HCT116 (cell line): Measurements from ENCODE around the gene SMAD9. TPM values are rescaled to one million over a fixed set of nuclear protein-coding genes. Genes with fewer than 3 reads are reported as not detected.

Experiments used
- ATAC-seq: fragments of 200-7000 bp; cut with Tn5 transposase; 2 replicates; pipeline ENCODE4 v1.9.1; 2020; ENCODE audit warnings: mild to moderate bottlenecking, moderate library complexity
- BruUV-seq: library from RNA; stranded (reverse); fragments of 400-500 nt; replicated peaks from 2 replicates; lab custom pipeline; 2021; lab: Mats Ljungman, UMichigan
- CTCF ChIA-PET: fragments of 300-600 bp; sonication (Branson Sonifier 250); formaldehyde crosslinking; loops from one replicate; lab custom pipeline; 2021; ENCODE audit warnings: antibody characterized with exemption; lab: Charles Lee
- POLR2A ChIA-PET: fragments of 300-600, 350-600 bp; sonication (Branson Sonifier 250); formaldehyde crosslinking; loops from one replicate; lab custom pipeline; 2021; ENCODE audit warnings: antibody characterized with exemption; lab: Charles Lee
- RAD21 ChIA-PET, 2 experiments: fragments of 300-600 bp; sonication (Branson Sonifier 250); formaldehyde crosslinking; loops; one replicate each; lab custom pipeline; 2023; ENCODE audit warnings: low total read pairs in 2 of 2; ENCODE audit not compliant: uncharacterized antibody in 2 of 2, unreplicated experiment in 2 of 2, low non-redundant PET in 1 of 2; lab: Charles Lee
- DNase-seq: peaks from one replicate; pipeline ENCODE4 v3.0.0-alpha.2; 2010; ENCODE audit warnings: low read depth, low spot score
- H2AFZ ChIP-seq: fragments of 200-600 bp; shearing (Covaris generic), sonication (generic); 2 replicates; pipeline ENCODE4 v1.6.1; 2017; ENCODE audit warnings: low read depth, mixed run types, mixed read lengths, antibody characterized with exemption, low read length; ENCODE audit not compliant: poor library complexity, severe bottlenecking
- H3K27ac ChIP-seq: 2 replicates; pipeline ENCODE4 v1.5.1; 2012; ENCODE audit warnings: low read depth, low read length
- H3K27me3 ChIP-seq: fragments of 200-600 bp; sonication (generic); 2 replicates; pipeline ENCODE4 v1.6.1; 2016; ENCODE audit warnings: mixed run types, low read length, mixed read lengths; ENCODE audit not compliant: insufficient read depth
- H3K36me3 ChIP-seq, 2 experiments: fragments of 200-500 bp in 1 of 2; fragments of 200-600 bp in 1 of 2; sonication (Bioruptor generic) in 1 of 2; sonication (generic) in 1 of 2; 2 replicates each; pipeline versions ENCODE4 v1.5.1 to v1.6.1; 2014 to 2016; ENCODE audit warnings: low read length in 2 of 2, inconsistent platforms in 1 of 2, mixed read lengths in 1 of 2, mixed run types in 1 of 2; ENCODE audit not compliant: insufficient read depth in 2 of 2, control insufficient read depth in 1 of 2
- H3K4me1 ChIP-seq, 2 experiments: fragments of 200-600 bp in 1 of 2; sonication (generic) in 1 of 2; 2 replicates each; pipeline versions ENCODE4 v1.5.1 to v1.6.1; 2012 to 2017; ENCODE audit warnings: low read length in 2 of 2, inconsistent platforms in 1 of 2, mild to moderate bottlenecking in 1 of 2, mixed read lengths in 1 of 2, mixed run types in 1 of 2, moderate library complexity in 1 of 2; ENCODE audit not compliant: insufficient read depth in 2 of 2, control insufficient read depth in 1 of 2
- H3K4me2 ChIP-seq: fragments of 200-600 bp; sonication (generic); 2 replicates; pipeline ENCODE4 v1.6.1; 2017; ENCODE audit warnings: mixed run types, low read length, mixed read lengths
- H3K4me3 ChIP-seq, 2 experiments: fragments of 200-600 bp in 1 of 2; sonication (generic) in 1 of 2; replicated peaks in 1 of 2; 2 replicates each; pipeline ENCODE4 v1.5.1; 2011 to 2016; ENCODE audit warnings: low read length in 2 of 2, control low read depth in 1 of 2, low read depth in 1 of 2, mild to moderate bottlenecking in 1 of 2, mixed read lengths in 1 of 2, mixed run types in 1 of 2
- H3K79me2 ChIP-seq: fragments of 200-600 bp; sonication (generic); 2 replicates; pipeline ENCODE4 v1.6.1; 2017; ENCODE audit warnings: mild to moderate bottlenecking, mixed run types, low read length, moderate library complexity, mixed read lengths; ENCODE audit not compliant: insufficient read depth
- H3K9ac ChIP-seq: fragments of 200-600 bp; sonication (generic); 2 replicates; pipeline ENCODE4 v1.6.1; 2016; ENCODE audit warnings: low read length, mixed read lengths
- H3K9me2 ChIP-seq: fragments of 200-600 bp; sonication (generic), shearing (Covaris generic); 2 replicates; pipeline ENCODE4 v1.6.1; 2017; ENCODE audit warnings: mixed run types, mild to moderate bottlenecking, moderate library complexity; ENCODE audit not compliant: insufficient read depth
- H3K9me3 ChIP-seq, 2 experiments: fragments of 200-500 bp in 1 of 2; fragments of 200-600 bp in 1 of 2; sonication (Bioruptor generic) in 1 of 2; sonication (generic) in 1 of 2; 2 replicates each; pipeline ENCODE4 v1.6.1; 2014 to 2017; ENCODE audit warnings: low read length in 2 of 2, mixed read lengths in 2 of 2, inconsistent platforms in 1 of 2, low read depth in 1 of 2, mild to moderate bottlenecking in 1 of 2, mixed run types in 1 of 2, moderate library complexity in 1 of 2; ENCODE audit not compliant: control insufficient read depth in 1 of 2, insufficient read depth in 1 of 2
- H4K20me1 ChIP-seq: fragments of 200-600 bp; sonication (generic), shearing (Covaris generic); 2 replicates; pipeline ENCODE4 v1.6.1; 2017; ENCODE audit warnings: mixed run types, mild to moderate bottlenecking, moderate library complexity; ENCODE audit not compliant: insufficient read depth
- CBX3 ChIP-seq: IDR thresholded peaks from 2 replicates; pipeline ENCODE4 v1.6.1; 2012; ENCODE audit warnings: low read depth
- CEBPB ChIP-seq: IDR thresholded peaks from 2 replicates; pipeline ENCODE4 v1.6.1; 2012; ENCODE audit warnings: low read depth
- EGR1 ChIP-seq: IDR thresholded peaks from 2 replicates; pipeline ENCODE4 v1.6.1; 2012; ENCODE audit warnings: low read depth
- ELF1 ChIP-seq: IDR thresholded peaks from 2 replicates; pipeline ENCODE4 v1.6.1; 2012; ENCODE audit warnings: low read depth, borderline replicate concordance
- EZH2 ChIP-seq: fragments of 200-600 bp; sonication (generic); IDR thresholded peaks from 2 replicates; pipeline ENCODE4 v1.6.1; 2017; ENCODE audit warnings: antibody characterized with exemption, mixed run types
- EZH2phosphoT487 ChIP-seq: fragments of 200-600 bp; IDR thresholded peaks from 2 replicates; pipeline ENCODE4 v1.6.1; 2018; ENCODE audit warnings: antibody characterized with exemption, borderline replicate concordance
- FOSL1 ChIP-seq: IDR thresholded peaks from 2 replicates; pipeline ENCODE4 v1.6.1; 2012; ENCODE audit warnings: low read depth
- JUND ChIP-seq: IDR thresholded peaks from 2 replicates; pipeline ENCODE4 v1.6.1; 2012
- POLR2A ChIP-seq: IDR thresholded peaks from 2 replicates; pipeline ENCODE4 v1.7.0; 2011; ENCODE audit warnings: borderline replicate concordance; ENCODE audit not compliant: insufficient read depth, insufficient read length; ENCODE audit errors: extremely low read depth
- POLR2AphosphoS5 ChIP-seq: IDR thresholded peaks from 2 replicates; pipeline ENCODE4 v1.6.1; 2011; ENCODE audit warnings: mild to moderate bottlenecking, low read depth, low read length, moderate library complexity
- RAD21 ChIP-seq: IDR thresholded peaks from 2 replicates; pipeline ENCODE4 v1.6.1; 2012; ENCODE audit warnings: low read depth, mild to moderate bottlenecking
- SIN3A ChIP-seq: IDR thresholded peaks from 2 replicates; pipeline ENCODE4 v1.6.1; 2012; ENCODE audit warnings: low read depth
- SRF ChIP-seq: IDR thresholded peaks from 2 replicates; pipeline ENCODE4 v1.6.1; 2012; ENCODE audit warnings: low read depth
- TCF7L2 ChIP-seq: IDR thresholded peaks from 2 replicates; pipeline ENCODE4 v1.7.0; 2011; ENCODE audit warnings: borderline replicate concordance, inconsistent platforms; ENCODE audit not compliant: insufficient read depth, insufficient read length; ENCODE audit errors: extremely low read depth
- YY1 ChIP-seq: IDR thresholded peaks from 2 replicates; pipeline ENCODE4 v1.6.1; 2011; ENCODE audit warnings: low read length, low read depth, moderate library complexity, mild to moderate bottlenecking; ENCODE audit not compliant: insufficient replicate concordance; ENCODE audit errors: extremely low read depth
- ZFX ChIP-seq: fragments of 450-650 bp; IDR thresholded peaks from 2 replicates; pipeline ENCODE4 v1.6.1; 2017
- ZNF274 ChIP-seq: fragments of 200-500 bp; sonication (Bioruptor generic); IDR thresholded peaks from 2 replicates; pipeline ENCODE4 v1.6.1; 2014; ENCODE audit warnings: mild to moderate bottlenecking, low read depth, low read length, inconsistent platforms
- intact Hi-C: fragments of 100-400 bp; cut with micrococcal nuclease; formaldehyde crosslinking; loops from 2 replicates; pipeline ENCODE4 v1.10.0; 2022
- total RNA-seq: library from RNA; stranded (reverse); gene quantifications from one replicate; pipeline ENCODE4 v1.2.1, GENCODE V29; 2021; ENCODE audit not compliant: unreplicated experiment
- TF ChIP-seq, protein P1 (sequence below): IDR thresholded peaks from 2 replicates; pipeline ENCODE4 v1.6.1; 2012
- TF ChIP-seq, protein P2 (sequence below), 3 experiments: fragments of 200-600 bp in 1 of 3; sonication (generic) in 1 of 3; IDR thresholded peaks in 2 of 3; conservative IDR thresholded peaks in 1 of 3; 2 replicates each; pipeline ENCODE4 v1.5.1; 2012 to 2017; ENCODE audit warnings: low read depth in 2 of 3, low read length in 2 of 3, antibody characterized with exemption in 1 of 3, borderline replicate concordance in 1 of 3, control low read depth in 1 of 3, mild to moderate bottlenecking in 1 of 3, mixed read lengths in 1 of 3, mixed run types in 1 of 3, moderate library complexity in 1 of 3; ENCODE audit not compliant: insufficient read depth in 1 of 3

SMAD9 gene
- total RNA-seq, 1 experiment from 2014 or later: 4.3 TPM

DNA sequence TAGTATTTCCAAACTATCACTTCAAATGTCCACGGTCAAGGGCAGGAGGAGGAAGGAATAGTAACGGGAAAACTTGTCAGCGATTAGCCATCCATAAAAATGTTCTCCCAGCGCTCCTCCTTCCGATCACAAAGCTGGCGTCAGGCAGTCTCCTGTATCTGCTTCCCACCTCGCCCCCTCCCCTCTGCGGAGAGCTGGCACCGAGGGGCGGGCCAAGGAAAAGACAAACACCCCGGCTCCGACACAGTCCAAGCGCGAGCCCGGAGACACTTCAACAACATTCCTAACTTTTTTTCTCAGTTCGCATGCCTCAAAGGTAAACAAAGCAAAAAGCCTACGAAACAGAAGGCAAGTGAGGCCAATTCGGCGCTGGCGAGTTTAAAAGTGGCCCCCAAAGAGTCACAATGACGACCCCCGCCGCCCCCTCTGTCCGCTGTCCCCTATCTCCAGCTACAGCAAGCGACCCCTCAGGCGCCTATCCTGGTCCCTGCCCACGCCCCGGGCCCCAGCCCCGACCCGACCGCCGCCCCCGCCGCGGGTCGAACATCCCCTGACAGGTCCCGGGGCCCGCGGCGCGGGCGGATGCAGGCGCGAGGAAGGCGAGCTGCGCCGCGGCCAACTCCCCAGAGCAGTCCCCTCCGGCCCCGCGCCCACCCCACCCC, 736 bp downstream of the SMAD9 start:
- intact Hi-C loops: no loop called here
- DNase-seq (no peak), ATAC-seq (peak; percentile 48)
- H4K20me1 ChIP-seq: no peaks in the 10 kb centered on the region
- H3K4me3 ChIP-seq: peak overlapping the region; percentile 47 to 60
- TF ChIP-seq SIN3A (no peak), POLR2AphosphoS5 (no peak), ELF1 (no peak), POLR2A (no peak), YY1 (no peak), CBX3 (no peak)
- H3K27ac ChIP-seq: no peak overlapping the region
- H3K36me3 ChIP-seq: no peaks in the 10 kb centered on the region
- H2AFZ ChIP-seq: peak overlapping the region; percentile 64
- ChIA-PET POLR2A (no interaction called here), CTCF (no interaction called here), RAD21 (no interaction called here)
- H3K9me3 ChIP-seq: no peaks in the 10 kb centered on the region
- H3K9ac ChIP-seq: peak overlapping the region; percentile 40
- no peaks in the 10 kb centered on the region for H3K79me2 ChIP-seq
- no peaks in the 10 kb centered on the region for H3K27me3 ChIP-seq
- TSS peak; percentile 48 for BruUV-seq
- peak overlapping the region; percentile 86 for H3K4me2 ChIP-seq
- H3K9me2 ChIP-seq: no peaks in the 10 kb centered on the region
- H3K4me1 ChIP-seq: peaks cover 4 to 13% of the 10 kb centered on the region in 2 experiments; a peak in 3 of 4 replicates

DNA sequence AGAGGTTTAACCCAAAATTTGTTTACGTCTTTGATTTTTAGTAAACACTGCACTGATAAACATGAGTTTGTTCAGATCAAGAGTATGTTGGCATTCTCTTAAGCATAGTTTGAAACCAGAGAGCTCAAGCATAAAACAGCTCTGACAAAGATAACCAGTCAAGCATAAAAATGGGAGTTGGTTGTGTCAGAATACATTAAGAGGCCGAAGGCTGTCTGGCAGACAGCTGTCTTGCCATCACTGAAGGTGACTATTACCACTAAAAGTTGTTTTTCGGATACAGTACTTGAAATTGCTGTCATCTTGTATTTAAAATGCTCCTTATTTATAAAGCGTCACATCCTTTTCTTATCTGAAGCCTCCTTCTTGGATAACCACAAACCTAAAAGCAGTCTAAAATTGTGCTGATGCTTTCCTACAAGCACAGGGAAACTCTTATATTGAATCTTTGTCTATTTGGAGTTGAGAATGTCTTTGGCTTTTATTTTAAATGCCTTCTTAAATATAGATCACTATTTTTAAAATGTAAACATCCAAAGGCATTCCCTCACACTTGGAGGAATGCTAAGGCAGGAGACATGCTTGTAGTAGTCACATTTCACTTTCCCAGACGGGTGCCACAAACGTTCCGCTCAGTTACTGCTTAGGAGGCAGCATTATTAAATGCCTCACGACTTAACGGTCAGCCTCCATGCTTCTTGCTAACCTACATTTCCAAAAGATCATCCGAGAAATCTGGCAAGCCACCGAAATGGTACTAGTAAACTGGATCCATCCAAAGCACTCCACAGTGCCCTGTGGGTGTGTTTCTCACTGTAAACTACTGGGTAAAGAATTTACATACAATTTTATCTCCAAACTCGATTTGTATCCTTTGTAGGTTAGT, 1.5 kb downstream of the SMAD9 start:
- RAD21 ChIA-PET: no interaction called here
- Histone ChIP-seq H3K4me1 (peaks cover 4 to 13% of the 10 kb centered on the region in 2 experiments; a peak in 3 of 4 replicates), H3K9me2 (no peaks in the 10 kb centered on the region), H2AFZ (no peak overlapping the region), H3K27ac (no peak overlapping the region), H3K79me2 (no peaks in the 10 kb centered on the region), H3K4me2 (peak overlapping the region; percentile 86), H3K27me3 (no peaks in the 10 kb centered on the region), H3K9me3 (no peaks in the 10 kb centered on the region), H3K36me3 (no peaks in the 10 kb centered on the region), H4K20me1 (no peaks in the 10 kb centered on the region), H3K4me3 (peak overlapping the region; percentile 47 to 60), H3K9ac (peak overlapping the region; percentile 40; the same call in 1 of the 2 replicates)
- DNase-seq (no peak), ATAC-seq (no peak)
- intact Hi-C loops: no loop called here
- POLR2A ChIA-PET: no interaction called here
- CTCF ChIA-PET: no interaction called here
- TF ChIP-seq ZNF274: no peak
- TF ChIP-seq YY1: no peak
- no peak for TF ChIP-seq EGR1
- TF ChIP-seq SIN3A: no peak
- no peak for TF ChIP-seq CEBPB
- TF ChIP-seq, protein P1, sequence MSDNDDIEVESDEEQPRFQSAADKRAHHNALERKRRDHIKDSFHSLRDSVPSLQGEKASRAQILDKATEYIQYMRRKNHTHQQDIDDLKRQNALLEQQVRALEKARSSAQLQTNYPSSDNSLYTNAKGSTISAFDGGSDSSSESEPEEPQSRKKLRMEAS: no peak
- TF ChIP-seq ZFX: no peak
- TF ChIP-seq SRF: no peak
- TF ChIP-seq JUND: no peak
- no peak for TF ChIP-seq CBX3
- TF ChIP-seq TCF7L2: no peak
- TF ChIP-seq EZH2: no peak
- no peak for TF ChIP-seq RAD21
- TF ChIP-seq EZH2phosphoT487: no peak
- no peak for TF ChIP-seq POLR2AphosphoS5
- no peak for TF ChIP-seq FOSL1
- TF ChIP-seq, protein P2, sequence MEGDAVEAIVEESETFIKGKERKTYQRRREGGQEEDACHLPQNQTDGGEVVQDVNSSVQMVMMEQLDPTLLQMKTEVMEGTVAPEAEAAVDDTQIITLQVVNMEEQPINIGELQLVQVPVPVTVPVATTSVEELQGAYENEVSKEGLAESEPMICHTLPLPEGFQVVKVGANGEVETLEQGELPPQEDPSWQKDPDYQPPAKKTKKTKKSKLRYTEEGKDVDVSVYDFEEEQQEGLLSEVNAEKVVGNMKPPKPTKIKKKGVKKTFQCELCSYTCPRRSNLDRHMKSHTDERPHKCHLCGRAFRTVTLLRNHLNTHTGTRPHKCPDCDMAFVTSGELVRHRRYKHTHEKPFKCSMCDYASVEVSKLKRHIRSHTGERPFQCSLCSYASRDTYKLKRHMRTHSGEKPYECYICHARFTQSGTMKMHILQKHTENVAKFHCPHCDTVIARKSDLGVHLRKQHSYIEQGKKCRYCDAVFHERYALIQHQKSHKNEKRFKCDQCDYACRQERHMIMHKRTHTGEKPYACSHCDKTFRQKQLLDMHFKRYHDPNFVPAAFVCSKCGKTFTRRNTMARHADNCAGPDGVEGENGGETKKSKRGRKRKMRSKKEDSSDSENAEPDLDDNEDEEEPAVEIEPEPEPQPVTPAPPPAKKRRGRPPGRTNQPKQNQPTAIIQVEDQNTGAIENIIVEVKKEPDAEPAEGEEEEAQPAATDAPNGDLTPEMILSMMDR (IDR thresholded peaks at IDR 0.05 in 2 of 3, conservative IDR thresholded peaks at IDR 0.05 in 1 of 3; ENCODE audit: borderline replicate concordance in 1 of 3, insufficient read depth in 1 of 3, low read depth in 2 of 3, low read length in 2 of 3): no peak
- no TSS peak for BruUV-seq
